PC-9 (cell line): ENCODE data around the gene ARHGAP35.

ENCODE experiments used
- CTCF ChIP-seq: fragments of 200-600 bp; sonication (generic); conservative IDR thresholded peaks from 2 replicates; pipeline ENCODE4 v1.6.1; 2017; ENCODE audit warnings: mixed run types, antibody characterized with exemption, mild to moderate bottlenecking, moderate library complexity
- EZH2 ChIP-seq: fragments of 200-600 bp; sonication (generic); IDR thresholded peaks from 2 replicates; pipeline ENCODE4 v1.8.0; 2017; ENCODE audit warnings: antibody characterized with exemption, low read depth

- no peak for TF ChIP-seq CTCF
- no peak for TF ChIP-seq EZH2
Measured at GRCh38 chr19:46892252-46893179, 31.7 kb downstream of the ARHGAP35 start.
